ENCODE results near the gene ZNF576.
"Not testable (repeated sequence)": the region's sequence is repeated elsewhere in the genome, so short reads cannot be mapped to it uniquely, and the experiment has no call there.

Gene ZNF576

DNA sequence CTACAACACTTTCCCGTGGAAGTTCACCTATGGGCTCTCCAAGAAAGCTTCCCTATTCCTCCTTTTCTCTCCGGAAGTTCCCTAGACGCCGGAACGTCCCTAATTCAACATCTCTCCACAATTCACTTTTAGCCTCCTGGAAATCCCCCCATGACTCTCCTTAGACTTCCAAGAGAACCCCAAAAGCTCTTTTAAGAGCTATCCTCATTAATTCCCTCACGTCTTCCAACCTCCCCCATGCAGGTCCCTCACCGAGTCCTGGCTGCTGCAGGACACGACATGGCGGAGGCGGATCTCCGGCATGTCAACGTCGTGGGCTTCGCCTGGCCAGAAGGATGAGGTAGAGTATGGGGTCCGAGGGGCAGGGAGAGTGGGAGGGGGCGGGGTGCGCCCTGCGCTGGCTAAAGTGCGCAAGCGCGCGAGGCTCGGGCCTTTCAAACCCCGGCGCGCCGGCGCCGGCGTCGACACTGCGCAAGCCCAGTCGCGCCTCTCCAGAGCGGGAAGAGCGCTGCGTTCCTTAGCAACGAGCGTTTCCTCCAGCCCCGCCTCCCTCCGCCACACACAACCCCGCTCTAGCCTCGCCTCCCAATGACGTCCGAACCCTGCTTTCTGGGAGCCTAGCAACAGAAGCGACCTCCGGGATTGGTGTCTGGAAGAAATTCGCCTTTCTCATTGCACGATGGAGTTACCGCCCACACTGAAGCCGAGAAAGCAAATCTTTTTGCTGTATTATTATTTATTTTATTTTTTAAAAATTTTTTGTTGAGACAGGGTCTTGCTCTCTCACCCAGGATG, 21.0 kb upstream of the ZNF576 start, which contains the start of the genes PINLYP and XRCC1:
Gene PINLYP, plus strand, starts transcription at position 646 of the 795 bp plus-strand sequence. CDS start 1,391 bp downstream, outside the sequence.
Gene XRCC1, minus strand, starts transcription at position 372 of the 795 bp plus-strand sequence. Its CDS starts 69 bp downstream, at position 303.
- DNase-seq: peak; percentile 97

DNA sequence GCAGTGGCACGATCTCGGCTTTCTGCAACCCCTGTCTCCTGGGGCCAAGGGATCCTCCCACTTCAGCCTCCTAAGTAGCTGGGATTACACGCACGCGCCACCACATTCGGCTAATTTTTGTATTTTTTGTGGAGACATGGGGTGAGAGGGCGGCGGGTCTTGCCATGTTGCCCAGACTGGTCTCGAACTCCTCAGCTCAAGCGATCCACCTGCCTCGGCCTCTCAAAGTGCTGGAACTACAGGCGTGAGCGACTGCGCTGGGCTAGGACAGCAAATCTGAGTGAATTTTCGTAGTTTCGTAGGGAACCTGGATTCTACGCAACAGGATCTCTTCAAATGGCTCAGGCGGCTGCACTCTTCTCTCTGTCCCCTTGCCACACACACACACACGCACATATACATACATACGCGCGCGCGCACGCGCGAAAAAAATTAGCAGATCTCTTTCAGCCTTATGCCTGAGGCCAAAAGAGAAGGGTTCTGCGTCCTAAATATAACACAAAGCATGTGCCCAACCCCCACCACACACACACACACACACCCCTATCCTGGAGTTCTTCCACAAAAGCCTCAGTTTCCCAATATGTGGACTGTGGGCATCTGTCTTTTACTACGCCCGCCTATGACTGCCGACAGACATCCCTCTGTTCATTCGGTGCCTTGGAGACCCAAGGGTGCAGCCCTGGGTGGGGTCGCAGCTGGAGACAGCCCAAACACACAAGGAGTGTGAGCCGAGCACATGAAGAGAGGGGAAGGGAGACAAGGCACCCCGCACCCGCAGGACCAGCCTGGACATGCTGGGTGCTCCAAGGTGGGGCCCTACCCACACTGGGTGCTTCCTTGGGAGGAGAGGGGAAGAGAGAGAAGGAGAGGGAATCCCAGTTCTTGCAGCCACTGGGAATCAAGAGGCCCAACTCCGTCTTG, 20.2 kb upstream of the ZNF576 start:
- no peak for DNase-seq

DNA sequence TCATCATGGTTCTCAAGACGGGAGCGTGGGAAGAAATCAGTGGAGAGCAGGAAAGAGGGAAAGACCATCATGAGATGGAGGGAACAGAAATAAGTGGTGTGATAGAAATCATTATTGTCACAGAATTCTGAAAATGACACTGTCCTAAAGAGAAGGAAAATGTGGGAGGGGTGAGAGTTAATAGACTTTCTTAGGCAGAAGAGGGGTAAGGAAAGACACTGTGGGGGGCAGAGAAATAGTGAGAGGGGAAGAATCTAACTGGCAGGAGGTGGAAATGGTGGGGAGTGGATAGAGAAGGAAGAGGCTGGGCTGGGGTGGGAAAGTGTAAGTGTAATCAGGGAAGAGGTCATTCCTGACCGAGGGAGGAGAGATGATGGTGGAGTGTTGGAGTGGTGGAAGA, 17.6 kb upstream of the ZNF576 start:
- DNase-seq: no peak

DNA sequence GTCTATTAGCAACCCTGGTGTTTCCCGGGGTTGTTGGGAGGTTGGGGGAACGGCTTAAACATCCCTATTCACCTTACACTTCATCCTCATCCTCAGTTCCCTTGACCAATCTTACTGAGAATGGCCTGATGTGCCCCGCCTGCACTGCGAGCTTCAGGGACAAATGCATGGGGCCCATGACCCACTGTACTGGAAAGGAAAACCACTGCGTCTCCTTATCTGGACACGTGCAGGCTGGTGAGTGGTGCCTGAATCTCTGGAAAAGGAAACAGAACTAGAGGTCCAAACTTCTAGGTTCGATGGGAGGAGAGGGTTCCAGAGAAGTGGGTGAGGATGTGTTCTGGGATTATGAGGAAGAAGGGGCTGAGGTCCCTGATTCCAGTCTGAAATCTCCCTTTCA, 14.9 kb upstream of the ZNF576 start:
- no peak for DNase-seq

DNA sequence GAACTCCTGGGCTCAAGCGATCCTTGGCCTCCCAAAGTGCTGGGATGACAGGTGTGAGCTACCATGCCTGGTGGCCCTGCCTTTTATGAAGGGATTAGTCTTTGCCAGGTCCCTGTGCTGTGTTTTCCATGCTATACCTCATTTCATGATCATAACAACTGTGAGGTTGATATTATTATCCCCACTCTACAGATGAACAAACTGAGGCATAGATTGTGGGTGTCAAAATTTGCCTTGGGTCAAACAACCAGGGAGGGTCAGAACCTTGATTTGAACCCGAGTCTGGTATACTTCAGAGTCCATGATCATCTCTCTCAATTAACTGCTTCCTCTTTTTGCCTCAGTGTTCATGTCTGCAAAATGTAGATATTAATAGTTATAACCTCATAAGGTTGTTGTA, 13.9 kb upstream of the ZNF576 start:
- no peak for DNase-seq

DNA sequence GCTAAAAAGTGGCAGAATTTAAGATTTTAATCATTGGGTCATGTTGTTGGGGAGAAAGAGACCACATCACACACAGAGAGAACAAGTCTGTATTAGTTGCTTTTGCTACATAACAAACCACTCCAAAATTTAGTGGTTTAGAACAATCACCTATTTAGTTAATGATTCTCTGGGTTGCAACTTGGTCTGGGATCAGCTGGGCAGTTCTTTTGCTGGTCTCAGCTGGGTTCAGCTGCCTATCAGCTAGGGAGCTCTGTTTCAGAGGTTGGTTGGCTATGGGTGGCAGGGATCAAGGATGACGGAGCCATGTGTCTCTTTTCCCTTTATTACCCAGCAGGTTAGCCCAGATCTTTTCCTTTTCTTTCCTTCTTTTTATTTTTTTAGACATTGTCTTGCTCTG, 11.9 kb upstream of the ZNF576 start:
- DNase-seq: no peak

DNA sequence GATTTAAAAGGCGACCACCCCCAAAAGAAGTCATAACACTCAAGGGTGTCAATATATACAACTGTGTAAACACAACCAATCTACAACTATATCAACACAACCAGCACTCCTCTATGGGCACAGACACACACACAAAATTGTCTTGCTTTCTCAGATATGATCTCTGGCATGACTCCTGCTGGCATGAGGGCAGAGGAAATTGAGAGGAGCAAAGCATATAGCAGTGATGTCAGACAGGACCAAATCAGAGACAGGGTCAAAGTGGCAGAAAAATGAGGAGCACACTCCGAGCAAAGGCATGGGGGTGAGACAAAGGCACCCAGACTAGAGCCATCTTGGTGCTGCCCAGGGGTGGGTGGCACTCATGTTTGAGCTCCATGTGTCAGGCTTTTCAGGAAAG, 10.0 kb upstream of the ZNF576 start:
- no peak for DNase-seq

DNA sequence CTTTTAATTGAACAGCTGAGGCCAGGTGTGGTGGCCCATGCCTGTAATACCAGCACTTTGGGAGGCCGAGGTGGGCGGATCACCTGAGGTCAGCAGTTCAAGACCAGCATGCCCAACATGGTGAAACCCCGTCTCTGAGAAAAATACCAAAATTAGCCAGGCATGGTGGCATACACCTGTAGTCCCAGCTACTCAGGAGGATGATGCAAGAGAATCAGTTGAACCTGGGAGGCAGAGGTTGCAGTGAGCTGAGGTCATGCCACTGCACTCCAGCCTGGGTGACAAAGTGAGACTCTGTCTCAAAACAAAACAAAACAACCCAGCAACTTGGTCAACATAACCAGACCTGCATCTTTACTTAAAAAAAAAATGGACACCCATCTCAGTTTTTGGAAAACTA, 9.4 kb upstream of the ZNF576 start:
- not testable (repeated sequence) for DNase-seq

DNA sequence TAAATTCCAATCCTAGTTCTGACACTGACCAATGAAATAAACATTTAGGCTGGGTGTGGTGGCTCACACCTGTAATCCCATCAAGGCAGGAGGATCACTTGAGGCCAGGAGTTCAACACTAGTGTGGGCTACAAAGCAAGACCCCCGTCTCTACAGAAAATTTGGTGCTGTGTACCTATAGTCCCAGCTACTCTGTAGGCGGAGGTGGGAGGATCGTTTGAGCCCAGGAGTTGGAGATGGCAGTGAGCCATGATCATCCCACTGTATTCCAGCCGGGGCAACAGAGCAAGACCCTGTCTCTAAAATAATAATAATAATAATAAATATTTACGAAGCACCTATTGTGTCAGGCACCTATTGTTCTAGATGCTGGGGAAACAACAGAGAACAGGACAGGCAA, 7.1 kb upstream of the ZNF576 start:
- DNase-seq: no peak

DNA sequence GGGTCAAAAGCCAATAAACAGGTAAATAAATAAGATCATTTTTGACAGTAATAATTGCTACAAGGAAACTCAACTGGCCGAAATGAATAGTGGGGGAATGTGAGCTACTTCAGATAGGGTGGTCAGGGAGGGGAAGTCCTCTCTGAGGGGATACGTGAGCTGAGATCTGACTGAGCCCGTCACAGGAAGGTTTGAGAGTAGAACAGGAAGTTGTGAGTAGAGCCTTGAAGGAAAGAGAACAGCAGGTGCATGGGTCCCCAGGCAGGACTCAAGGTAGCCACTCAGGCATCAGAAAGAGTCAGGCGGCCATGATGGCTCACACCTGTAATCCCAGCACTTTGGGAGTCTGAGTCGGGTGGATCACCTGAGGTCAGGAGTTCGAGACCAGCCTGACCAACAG, 6.7 kb upstream of the ZNF576 start:
- DNase-seq: no peak

DNA sequence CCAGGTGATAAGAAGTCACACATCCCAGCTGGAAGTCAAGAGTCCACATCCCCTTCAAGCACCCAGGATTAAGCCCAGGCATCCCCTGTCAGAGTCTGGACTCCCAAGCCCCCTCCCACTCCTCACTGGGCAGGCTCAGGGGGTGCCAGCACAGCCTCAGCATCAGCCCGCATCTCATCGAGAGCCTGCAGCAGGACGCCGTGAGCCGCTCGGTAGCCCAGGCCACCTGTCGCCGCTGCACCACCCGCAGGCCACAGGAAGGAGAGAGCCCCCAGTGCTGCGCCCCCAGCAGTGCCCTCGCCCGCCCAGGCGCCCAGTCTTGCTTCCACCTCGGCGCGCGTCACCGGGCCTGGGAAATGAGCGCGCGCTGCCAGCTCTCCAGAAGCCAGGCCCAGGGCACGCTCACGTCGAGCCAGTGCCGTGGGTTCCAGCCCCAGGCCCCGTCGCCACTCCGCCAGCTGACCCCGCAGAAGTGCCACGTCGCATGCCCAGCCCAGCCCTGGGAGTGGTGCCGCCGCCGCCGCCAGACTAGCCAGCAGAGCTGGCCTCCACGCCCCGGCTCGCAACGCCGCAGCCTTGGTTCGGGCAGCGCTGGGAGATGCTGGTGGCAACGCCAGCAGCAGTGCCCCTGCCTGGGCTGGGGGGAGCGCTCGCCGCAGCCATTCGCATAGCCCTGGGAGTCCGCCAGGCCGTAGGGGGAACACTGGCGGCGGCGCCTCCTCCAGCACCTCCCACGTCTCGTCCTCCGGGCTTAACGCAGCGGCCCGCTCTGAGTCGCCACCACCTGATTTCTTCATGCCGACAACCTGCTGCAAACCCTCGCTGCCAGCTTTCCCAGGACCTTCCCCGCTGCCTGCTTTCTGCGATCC, 4.3 kb upstream of the ZNF576 start:
- DNase-seq: no peak

DNA sequence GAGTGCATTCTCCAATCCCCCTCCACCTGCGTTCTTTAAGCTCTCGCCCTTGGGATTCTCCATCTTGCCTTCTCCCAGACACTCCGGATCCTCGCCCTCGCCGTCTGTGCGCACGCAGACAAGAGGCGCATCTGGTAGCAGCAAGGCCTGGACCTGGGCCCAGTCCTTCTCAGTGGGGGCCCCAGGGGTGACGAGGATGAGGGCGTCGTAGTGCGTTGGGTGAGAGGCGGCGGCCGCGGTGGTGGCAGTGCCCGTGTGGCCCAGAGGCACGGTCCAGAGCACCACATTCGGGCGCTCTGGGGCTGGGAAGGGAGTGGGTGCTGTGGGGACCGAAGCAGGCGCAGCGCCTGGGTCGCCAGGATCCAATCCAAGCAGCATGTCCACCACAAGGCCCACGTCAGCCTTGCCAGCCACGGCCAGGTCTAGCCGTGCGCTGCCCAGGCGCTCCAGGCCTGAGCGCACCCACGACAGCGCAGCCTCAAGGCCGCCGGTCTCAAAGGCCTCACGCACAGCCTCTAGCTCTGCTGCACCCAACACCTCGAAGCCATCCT, 3.5 kb upstream of the ZNF576 start:
- DNase-seq: no peak

DNA sequence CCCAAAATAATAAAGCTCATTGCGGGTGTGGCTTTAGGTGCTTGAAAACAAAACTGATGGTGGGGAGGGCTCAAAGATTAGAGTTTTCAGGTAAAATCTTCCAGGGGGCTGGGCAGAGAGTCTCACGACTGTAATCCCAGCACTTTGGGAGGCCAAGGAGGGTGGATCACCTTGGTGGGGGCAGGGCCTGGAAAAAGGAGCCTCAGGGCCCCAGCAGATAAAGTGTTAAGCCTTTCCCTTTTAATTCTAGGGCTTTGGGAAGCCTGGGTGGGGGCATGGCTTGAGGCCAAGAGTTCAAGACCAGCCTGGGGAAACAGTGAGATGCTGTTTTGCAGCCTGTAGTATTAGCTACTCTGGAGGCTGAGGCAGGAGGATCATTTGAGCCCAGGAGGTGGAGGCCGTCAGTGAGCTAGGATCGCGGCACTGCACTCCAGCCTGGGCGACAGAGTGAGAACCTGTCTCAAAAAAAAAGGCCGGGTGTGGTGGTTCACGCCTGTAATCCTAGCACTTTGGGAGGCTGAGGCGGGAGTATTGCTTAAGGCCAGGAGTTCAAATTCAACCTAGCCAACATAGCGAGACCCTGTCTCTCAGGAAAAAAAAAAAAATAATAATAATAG, 2.2 kb upstream of the ZNF576 start:
- DNase-seq: no peak

DNA sequence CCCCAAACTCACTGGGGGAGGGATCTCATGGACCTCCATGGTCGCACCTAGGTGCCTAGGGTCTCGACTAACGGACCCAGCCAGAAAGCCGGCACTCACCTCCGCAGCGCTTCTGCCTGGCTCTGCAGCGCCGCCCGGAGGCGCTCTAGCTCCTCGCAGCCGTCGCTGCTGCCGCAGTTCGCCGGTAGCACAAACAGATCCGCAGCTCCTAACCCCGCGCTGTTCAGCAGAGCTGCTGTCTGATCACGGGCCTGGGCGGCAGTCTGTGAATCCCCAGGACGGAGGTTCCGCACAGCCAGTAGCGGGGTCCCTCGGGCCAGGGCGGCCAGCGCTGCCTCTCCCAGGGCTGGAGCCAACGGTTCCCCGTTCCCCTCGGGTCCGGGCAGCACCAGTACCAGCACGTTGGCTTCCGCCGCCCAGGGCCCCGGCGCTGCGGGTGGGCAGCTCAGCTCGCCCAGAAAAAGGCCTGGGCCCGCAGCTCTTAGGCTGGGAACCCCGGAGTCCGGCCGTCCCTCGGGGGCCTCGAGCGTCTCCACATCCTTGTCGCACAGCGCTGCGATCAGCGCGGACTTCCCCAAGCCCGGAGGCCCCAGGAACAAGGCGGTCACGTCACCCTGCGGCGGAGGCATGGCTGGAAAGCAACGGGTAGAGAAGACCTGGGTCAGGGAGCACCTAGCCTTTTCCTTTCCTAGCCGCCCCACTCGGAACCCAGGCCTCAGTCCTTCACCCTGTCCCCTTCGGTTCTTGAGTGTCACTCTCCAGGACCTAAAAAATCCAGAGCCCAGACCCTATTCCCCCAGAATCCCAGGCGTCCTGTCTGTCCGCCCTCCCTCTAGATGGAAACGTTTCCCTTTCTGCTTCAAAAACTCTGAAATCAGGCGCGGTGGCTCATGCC, 1.4 kb upstream of the ZNF576 start:
- peak; percentile 71 to 74 for DNase-seq

DNA sequence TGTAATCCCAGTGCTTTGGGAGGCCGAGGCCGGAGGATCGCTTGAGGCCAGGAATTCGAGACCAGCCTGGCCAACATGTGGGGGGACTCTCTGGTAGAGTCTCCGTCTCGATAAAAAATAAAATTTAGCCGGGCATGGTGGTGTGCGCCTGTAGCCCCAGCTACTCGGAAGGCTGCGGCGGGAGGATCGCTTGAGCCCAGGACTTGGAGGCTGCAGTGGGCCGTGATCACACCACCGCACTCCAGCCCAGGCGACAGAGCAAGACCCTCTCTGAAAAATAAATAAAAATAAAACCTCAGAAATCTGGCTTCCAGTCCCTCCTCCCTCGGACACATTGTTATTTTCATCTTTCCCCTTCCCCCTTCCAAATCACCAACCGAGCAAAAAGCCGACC, 793 bp upstream of the ZNF576 start:
- peak; percentile 18 to 41 for DNase-seq

DNA sequence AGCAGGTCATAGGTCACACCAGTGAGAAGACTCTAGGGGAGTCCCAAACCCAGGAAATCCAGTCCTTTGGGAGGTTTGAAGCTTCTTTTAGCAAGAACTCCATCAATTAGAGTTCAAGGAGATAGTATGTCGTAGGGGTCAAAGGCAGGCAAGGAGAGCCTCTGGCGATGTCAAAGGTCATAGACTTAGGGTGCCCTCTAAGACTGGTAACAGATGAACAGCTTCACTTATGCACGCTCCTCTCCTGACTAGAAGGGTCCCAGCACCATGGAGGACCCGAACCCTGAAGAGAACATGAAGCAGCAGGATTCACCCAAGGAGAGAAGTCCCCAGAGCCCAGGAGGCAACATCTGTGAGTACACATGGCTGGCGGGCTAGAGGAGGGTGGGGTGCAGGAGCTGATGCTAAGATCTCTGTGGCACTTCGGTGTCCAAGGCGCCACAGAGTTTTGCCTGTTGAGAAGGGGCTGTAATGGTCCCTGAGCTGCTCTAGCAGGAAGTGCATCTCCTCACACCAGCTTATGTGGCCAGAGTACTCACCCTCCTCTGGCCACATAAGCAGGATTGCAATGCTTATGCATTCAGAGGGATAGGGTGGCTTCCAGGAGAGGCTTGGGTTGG, 557 bp downstream of the ZNF576 start:
- DNase-seq: no peak

DNA sequence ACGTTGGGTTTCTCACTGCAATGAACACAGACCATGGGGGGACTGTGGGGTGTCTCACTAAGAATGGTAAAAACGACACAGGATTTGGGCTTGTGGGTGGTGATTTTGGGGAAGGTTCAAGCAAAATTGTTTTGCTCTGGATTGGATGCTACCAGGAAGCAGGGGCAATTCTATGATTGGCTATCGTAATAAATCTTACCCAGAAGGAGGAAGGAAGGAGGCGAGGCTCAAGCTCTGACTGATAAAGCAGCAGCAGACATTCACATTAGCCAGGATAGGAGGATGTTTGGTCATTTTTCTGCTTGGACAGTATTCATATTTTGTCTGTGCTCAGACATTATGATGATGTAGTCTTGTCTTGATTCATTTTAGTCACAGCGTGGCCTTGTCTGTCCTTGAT, 1.5 kb downstream of the ZNF576 start:
- no peak for DNase-seq

DNA sequence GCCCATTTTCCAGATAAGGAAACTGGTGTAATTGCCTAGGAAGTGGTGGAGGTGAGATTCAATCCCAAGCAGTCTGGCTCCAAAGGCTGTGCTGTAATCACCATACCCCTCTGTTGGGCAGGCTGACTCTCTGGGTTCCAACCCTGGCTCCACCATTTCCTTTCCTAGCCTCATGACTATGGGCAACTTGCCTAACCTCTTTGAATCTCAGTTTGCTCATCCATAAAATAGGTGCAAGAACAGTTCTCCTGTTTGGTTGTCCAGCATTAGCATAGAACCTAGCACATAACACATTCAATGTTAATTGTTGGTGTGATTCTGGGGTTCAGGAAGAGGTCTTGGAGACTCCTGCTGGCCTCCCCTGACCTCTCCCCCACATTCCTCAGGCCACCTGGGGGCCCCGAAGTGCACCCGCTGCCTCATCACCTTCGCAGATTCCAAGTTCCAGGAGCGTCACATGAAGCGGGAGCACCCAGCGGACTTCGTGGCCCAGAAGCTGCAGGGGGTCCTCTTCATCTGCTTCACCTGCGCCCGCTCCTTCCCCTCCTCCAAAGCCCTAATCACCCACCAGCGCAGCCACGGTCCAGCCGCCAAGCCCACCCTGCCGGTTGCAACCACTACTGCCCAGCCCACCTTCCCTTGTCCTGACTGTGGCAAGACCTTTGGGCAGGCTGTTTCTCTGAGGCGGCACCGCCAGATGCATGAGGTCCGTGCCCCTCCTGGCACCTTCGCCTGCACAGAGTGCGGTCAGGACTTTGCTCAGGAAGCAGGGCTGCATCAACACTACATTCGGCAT, 2.2 kb downstream of the ZNF576 start:
- no peak for DNase-seq

DNA sequence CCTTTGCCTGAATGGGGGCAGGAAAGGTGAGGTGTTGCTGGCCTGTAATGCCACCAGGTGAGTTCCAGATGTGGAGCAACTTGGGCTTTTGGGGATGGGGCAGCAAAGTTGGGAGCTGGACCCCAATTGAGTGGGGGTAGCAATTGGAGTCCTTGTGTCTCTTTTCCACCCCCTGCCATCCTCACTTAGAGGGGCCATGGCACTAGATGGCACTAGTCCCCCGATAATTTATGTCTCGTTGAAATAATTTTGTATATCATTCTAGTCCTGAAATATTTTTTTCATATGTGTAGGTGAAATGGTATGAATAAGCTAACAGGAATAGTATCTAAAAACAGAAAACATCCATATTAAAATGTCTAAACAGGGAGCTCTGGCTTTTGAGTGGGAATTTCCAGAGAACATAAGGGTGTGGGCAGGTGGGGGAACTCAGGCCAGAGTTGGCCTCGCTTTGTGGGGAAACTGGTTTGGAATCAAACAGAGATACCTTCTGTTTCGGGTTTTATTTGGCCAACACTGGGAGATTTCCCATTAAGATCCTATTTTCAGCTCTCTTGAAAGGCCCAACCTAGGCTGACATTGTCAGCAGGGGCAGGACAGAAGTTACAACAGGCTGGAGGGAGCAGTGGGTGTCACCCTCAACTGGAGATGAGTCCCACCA, 3.4 kb downstream of the ZNF576 start:
- no peak for DNase-seq
